AG09319 (cell line): ENCODE measurements around the gene CHPF2.

Experiments
- DNase-seq: peaks from one replicate; pipeline ENCODE4 v3.0.0-alpha.2; 2010; ENCODE audit warnings: low read depth; ENCODE audit errors: extremely low read depth
- TF ChIP-seq, protein P1 (sequence below): IDR thresholded peaks from 2 replicates; pipeline ENCODE4 v1.5.1; 2011; ENCODE audit warnings: low read depth, mild to moderate bottlenecking, inconsistent platforms, low read length, moderate library complexity

CHPF2 gene

DNA sequence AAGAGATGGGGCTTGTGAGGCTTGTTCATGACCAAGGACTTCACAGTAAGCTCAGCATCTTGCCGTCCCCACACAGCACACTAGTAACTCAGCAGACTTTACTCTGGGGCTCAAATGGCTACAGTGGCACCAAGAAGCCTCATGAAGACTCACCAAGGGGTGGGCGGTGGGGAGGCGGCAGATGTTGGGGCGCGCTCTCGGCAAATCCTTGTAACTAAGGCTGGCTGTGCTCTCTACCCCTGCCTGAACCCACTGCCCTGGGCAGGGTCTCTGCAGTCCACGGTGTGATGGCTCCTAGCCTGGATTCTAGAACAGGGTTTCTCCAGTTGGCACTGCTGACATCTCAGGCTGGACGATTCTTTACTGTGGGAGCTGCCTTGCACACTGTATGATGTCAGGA, 28.6 kb downstream of the CHPF2 start:
- no peak for DNase-seq
- TF ChIP-seq, protein P1, sequence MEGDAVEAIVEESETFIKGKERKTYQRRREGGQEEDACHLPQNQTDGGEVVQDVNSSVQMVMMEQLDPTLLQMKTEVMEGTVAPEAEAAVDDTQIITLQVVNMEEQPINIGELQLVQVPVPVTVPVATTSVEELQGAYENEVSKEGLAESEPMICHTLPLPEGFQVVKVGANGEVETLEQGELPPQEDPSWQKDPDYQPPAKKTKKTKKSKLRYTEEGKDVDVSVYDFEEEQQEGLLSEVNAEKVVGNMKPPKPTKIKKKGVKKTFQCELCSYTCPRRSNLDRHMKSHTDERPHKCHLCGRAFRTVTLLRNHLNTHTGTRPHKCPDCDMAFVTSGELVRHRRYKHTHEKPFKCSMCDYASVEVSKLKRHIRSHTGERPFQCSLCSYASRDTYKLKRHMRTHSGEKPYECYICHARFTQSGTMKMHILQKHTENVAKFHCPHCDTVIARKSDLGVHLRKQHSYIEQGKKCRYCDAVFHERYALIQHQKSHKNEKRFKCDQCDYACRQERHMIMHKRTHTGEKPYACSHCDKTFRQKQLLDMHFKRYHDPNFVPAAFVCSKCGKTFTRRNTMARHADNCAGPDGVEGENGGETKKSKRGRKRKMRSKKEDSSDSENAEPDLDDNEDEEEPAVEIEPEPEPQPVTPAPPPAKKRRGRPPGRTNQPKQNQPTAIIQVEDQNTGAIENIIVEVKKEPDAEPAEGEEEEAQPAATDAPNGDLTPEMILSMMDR, result no peak

GRCh38 chr7:151261529-151261928, 29.2 kb downstream of the CHPF2 start:
- DNase-seq, result no peak
- TF ChIP-seq, protein P1, result no peak

- TF ChIP-seq, protein P1, result no peak
- DNase-seq, result no peak
These were observed 32.3 kb downstream of the CHPF2 start for GRCh38 chr7:151264615-151265014.

DNA sequence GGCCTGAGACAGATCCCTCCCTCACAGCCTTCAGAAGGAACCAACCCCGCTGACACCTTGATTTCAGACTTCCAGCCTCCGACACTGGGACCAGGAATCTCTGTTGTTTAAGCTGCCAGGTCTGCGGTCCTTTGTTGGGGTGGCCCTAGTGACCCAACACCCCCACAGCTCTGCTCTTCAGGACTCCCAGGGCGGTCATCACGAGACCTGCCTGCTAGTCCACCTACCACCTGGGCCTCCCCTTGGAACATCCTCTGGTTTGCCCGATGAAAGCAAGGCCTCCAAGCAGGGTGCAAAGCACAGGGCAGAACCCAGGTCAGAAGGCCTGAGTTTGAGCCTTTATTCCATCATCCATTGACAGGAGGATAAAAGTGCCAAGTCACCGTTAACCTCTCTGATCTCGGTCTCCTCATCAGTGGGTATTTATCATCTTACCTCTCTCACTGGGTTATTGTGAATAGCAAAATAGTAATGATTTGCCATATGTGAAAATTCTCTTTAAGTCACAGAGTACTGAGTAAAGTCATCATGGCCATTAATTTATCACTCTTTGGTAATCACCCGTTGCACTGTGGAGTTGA, 33.2 kb downstream of the CHPF2 start:
- TF ChIP-seq, protein P1, result no peak
- no peak for DNase-seq

DNA sequence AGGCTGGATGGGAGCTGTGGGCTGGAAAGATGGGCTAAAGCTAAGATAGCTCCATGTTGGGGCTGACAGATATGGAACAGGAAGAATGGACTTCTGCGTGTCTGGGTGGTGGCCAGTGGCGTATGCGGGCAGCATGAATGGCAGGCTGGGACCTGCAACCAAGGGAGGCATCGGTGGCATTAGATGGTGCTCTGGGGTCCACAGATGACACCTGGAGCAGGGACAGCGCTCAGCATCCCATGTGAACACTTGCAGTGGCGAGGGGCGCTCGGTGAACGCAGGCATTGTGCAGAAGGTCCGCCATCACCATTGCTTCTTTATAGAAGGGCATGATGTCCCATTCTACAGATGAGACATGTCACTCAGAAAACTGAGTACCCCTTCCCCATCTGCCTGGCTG, 37.2 kb downstream of the CHPF2 start:
- TF ChIP-seq, protein P1, result no peak
- DNase-seq, result no peak

GRCh38 chr7:151271699-151272355, 39.5 kb downstream of the CHPF2 start:
- TF ChIP-seq, protein P1, result no peak
- peak; percentile 36 for DNase-seq

DNA sequence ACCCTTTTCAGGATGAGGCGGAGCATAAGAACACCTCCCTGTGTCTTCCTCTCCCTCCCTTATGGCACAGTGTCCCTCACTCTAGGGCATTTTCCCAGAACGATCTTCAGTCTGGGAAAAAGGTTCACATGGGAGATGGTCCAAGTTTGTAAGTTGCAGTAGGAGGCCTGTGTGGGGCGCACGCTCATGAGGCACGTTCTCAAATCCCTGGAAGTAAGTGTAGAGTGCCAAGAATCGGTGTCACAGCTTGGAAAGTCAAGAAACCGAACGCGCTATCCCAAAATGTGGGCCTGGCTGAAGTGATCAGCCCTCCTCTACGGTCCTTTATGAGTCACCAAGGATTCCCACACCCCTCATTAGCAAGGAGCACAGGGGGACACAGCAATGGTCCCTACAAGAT, 40.1 kb downstream of the CHPF2 start:
- TF ChIP-seq, protein P1, result peak; percentile 2; the same call in 1 of the 2 replicates
- DNase-seq, result no peak
